IMR-90 (cell line): ENCODE results near the gene SRPRA. TPM values are rescaled to one million over a fixed set of nuclear protein-coding genes. Genes with fewer than 3 reads are reported as not detected.

Source experiments
- ATAC-seq: fragments of 200-7000 bp; cut with Tn5 transposase; 2 replicates; pipeline ENCODE4 v1.9.1; 2020; ENCODE audit warnings: low read depth, mild to moderate bottlenecking, moderate library complexity
- BruUV-seq: library from RNA; stranded (reverse); fragments of 400-500 nt; replicated peaks from 2 replicates; lab custom pipeline; 2021; lab: Mats Ljungman, UMichigan
- CTCF ChIA-PET: fragments of 300-600 bp; formaldehyde crosslinking; extraction: SDS; loops from one replicate; lab custom pipeline; 2021; ENCODE audit warnings: antibody characterized with exemption; lab: Yijun Ruan, JAX
- POLR2A ChIA-PET: fragments of 300-600 bp; sonication (Branson Sonifier 250); formaldehyde crosslinking; loops from one replicate; lab custom pipeline; 2022; ENCODE audit warnings: antibody characterized with exemption; ENCODE audit not compliant: unreplicated experiment; lab: Charles Lee
- DNase-seq: peaks from one replicate; pipeline ENCODE4 v3.0.0; 2013
- H2AFZ ChIP-seq: replicated peaks from 2 replicates; pipeline ENCODE3; 2013; ENCODE audit warnings: low read length, mild to moderate bottlenecking; ENCODE audit not compliant: poor library complexity
- H2AK5ac ChIP-seq: 2 replicates; pipeline ENCODE4 v1.6.1; 2013; ENCODE audit warnings: low read depth, low read length, inconsistent platforms
- H2AK9ac ChIP-seq: replicated peaks from 2 replicates; pipeline ENCODE3; 2013; ENCODE audit warnings: mild to moderate bottlenecking, low read depth, low read length, moderate library complexity; ENCODE audit not compliant: poor library complexity
- H2BK120ac ChIP-seq: 2 replicates; pipeline ENCODE4 v1.6.1; 2013; ENCODE audit warnings: low read depth, low read length, inconsistent platforms
- H2BK15ac ChIP-seq: 3 replicates; pipeline ENCODE4 v1.6.1; 2013; ENCODE audit warnings: low read depth, low read length, inconsistent platforms
- H2BK20ac ChIP-seq: 2 replicates; pipeline ENCODE4 v1.6.1; 2013; ENCODE audit warnings: low read depth, mild to moderate bottlenecking, inconsistent platforms, low read length, moderate library complexity
- H2BK5ac ChIP-seq: 2 replicates; pipeline ENCODE4 v1.6.1; 2013; ENCODE audit warnings: mild to moderate bottlenecking, low read depth, low read length, inconsistent platforms; ENCODE audit not compliant: poor library complexity, severe bottlenecking
- H3K14ac ChIP-seq: replicated peaks from 2 replicates; pipeline ENCODE4 v1.6.1; 2013; ENCODE audit warnings: low read depth, low read length, inconsistent platforms
- H3K18ac ChIP-seq: 2 replicates; pipeline ENCODE4 v1.6.1; 2013; ENCODE audit warnings: low read depth, low read length, control low read depth
- H3K23ac ChIP-seq: 2 replicates; pipeline ENCODE4 v1.6.1; 2013; ENCODE audit warnings: low read depth, low read length, inconsistent platforms
- H3K27ac ChIP-seq: 2 replicates; pipeline ENCODE4 v1.5.1; 2013; ENCODE audit warnings: mild to moderate bottlenecking, control low read depth, low read length; ENCODE audit not compliant: insufficient read depth
- H3K27me3 ChIP-seq: 2 replicates; pipeline ENCODE4 v1.6.1; 2013; ENCODE audit warnings: low read length; ENCODE audit not compliant: control insufficient read depth, insufficient read depth
- H3K36me3 ChIP-seq: 2 replicates; pipeline ENCODE4 v1.6.1; 2013; ENCODE audit warnings: low read length, mixed read lengths; ENCODE audit not compliant: control insufficient read depth, insufficient read depth
- H3K4ac ChIP-seq: 2 replicates; pipeline ENCODE4 v1.6.1; 2013; ENCODE audit warnings: low read depth, low read length, inconsistent platforms
- H3K4me1 ChIP-seq: 2 replicates; pipeline ENCODE4 v1.6.1; 2013; ENCODE audit warnings: low read length, mixed read lengths; ENCODE audit not compliant: control insufficient read depth, insufficient read depth
- H3K4me2 ChIP-seq: 2 replicates; pipeline ENCODE4 v1.6.1; 2013; ENCODE audit warnings: low read depth, mild to moderate bottlenecking, control low read depth, low read length, moderate library complexity
- H3K4me3 ChIP-seq: 2 replicates; pipeline ENCODE4 v1.5.1; 2013; ENCODE audit warnings: low read depth, mild to moderate bottlenecking, control low read depth, low read length, moderate library complexity; ENCODE audit not compliant: insufficient read depth
- H3K56ac ChIP-seq: 2 replicates; pipeline ENCODE4 v1.6.1; 2013; ENCODE audit warnings: low read length, inconsistent platforms; ENCODE audit not compliant: insufficient read depth; ENCODE audit errors: extremely low read depth
- H3K79me1 ChIP-seq, 2 experiments: 2 replicates each; pipeline ENCODE4 v1.6.1; 2013; ENCODE audit warnings: low read length in 2 of 2, inconsistent platforms in 1 of 2, low read depth in 1 of 2
- H3K9ac ChIP-seq: 2 replicates; pipeline ENCODE4 v1.6.1; 2013; ENCODE audit warnings: low read depth, low read length, control low read depth
- H3K9me1 ChIP-seq: 2 replicates; pipeline ENCODE4 v1.6.1; 2013; ENCODE audit warnings: low read length, inconsistent platforms; ENCODE audit not compliant: insufficient read depth
- H3K9me3 ChIP-seq: 2 replicates; pipeline ENCODE4 v1.6.1; 2013; ENCODE audit warnings: low read length; ENCODE audit not compliant: control insufficient read depth, insufficient read depth
- H4K20me1 ChIP-seq: 2 replicates; pipeline ENCODE4 v1.6.1; 2013; ENCODE audit warnings: low read length, inconsistent platforms; ENCODE audit not compliant: insufficient read depth
- H4K5ac ChIP-seq: 2 replicates; pipeline ENCODE4 v1.6.1; 2013; ENCODE audit warnings: mild to moderate bottlenecking, low read depth, low read length, control low read depth
- H4K8ac ChIP-seq, 2 experiments: 2 replicates each; pipeline ENCODE4 v1.6.1; 2013; ENCODE audit warnings: low read depth in 2 of 2, low read length in 2 of 2, control low read depth in 1 of 2, inconsistent platforms in 1 of 2
- H4K91ac ChIP-seq: 2 replicates; pipeline ENCODE4 v1.6.1; 2013; ENCODE audit warnings: low read depth, low read length, inconsistent platforms; ENCODE audit not compliant: insufficient read depth
- CHD1 ChIP-seq: IDR thresholded peaks from 2 replicates; pipeline ENCODE4 v1.6.1; 2012; ENCODE audit warnings: low read depth, low read length, improper control_type of control experiment
- MAFK ChIP-seq: IDR thresholded peaks from 2 replicates; pipeline ENCODE4 v1.6.1; 2012; ENCODE audit warnings: low read depth, low read length, improper control_type of control experiment
- RCOR1 ChIP-seq: IDR thresholded peaks from 2 replicates; pipeline ENCODE4 v1.6.1; 2012; ENCODE audit warnings: mild to moderate bottlenecking, low read length, improper control_type of control experiment; ENCODE audit not compliant: insufficient replicate concordance
- WGBS, 2 experiments: methylation state at CpG; one replicate each; pipeline versions ENCODE4 v1.1.5 to v1.1.7; 2013; ENCODE audit warnings: missing lambda C conversion rate in 2 of 2; ENCODE audit not compliant: insufficient read length in 1 of 2; ENCODE audit errors: extremely low coverage in 2 of 2; 5-methylcytosine and 5-hydroxymethylcytosine counted together
- dilution Hi-C: fragments of 300-500 bp; cut with HindIII; formaldehyde crosslinking; loops from one replicate; pipeline ENCODE4 v1.14.3; 2018; ENCODE audit warnings: low sequenced_read_pairs; ENCODE audit not compliant: unreplicated experiment
- in situ Hi-C: fragments of 300-500 bp; cut with MboI; formaldehyde crosslinking; loops from 3 replicates; pipeline ENCODE4 v1.14.3; 2019; ENCODE audit warnings: low sequenced_read_pairs, inconsistent platforms, mixed read lengths
- intact Hi-C: fragments of 100-400 bp; cut with micrococcal nuclease; formaldehyde crosslinking; loops from 2 replicates; pipeline ENCODE4 v1.10.0; 2022
- polyA plus RNA-seq, 3 experiments: library from polyadenylated mRNA; depleted of rRNA; stranded (reverse); fragments of >200 nt; gene quantifications; 2 replicates each; pipeline ENCODE4 v1.2.3, GENCODE V29; 2012; ENCODE audit warnings: low replicate concordance in 1 of 3
- total RNA-seq: library from RNA; depleted of rRNA; stranded (reverse); fragments of >200 nt; gene quantifications from 2 replicates; pipeline ENCODE4 v1.2.3, GENCODE V29; 2012

The SRPRA gene
- total and polyA plus RNA-seq, 2 of the 4 experiments (the other 2 are of a cell fraction) = 108 to 131 TPM

- 70% methylated on average over 2 of the region's 6 CpGs; no CpG with 5 or more reads in 1 of the 2 experiments for WGBS, 2 experiments
- POLR2A ChIA-PET = interaction anchor here (0.6 kb wide), 1 partner anchor 68 kb away, joined by 3 read pairs; no protein-coding TSS in a partner anchor
- BruUV-seq = no TSS peak
These were observed 12.6 kb upstream of the SRPRA start for GRCh38 chr11:126281245-126281644.

More at GRCh38 chr11:126281245-126281644, 12.6 kb upstream of the SRPRA start:
- peaks cover 4 to 27% of the 10 kb centered on the region in 2 experiments; a peak in 3 of 4 replicates for H3K79me1 ChIP-seq
- no peak overlapping the region for H3K56ac ChIP-seq
- H3K4me3 ChIP-seq = no peak overlapping the region
- H3K4me1 ChIP-seq = peaks cover 3% of the 10 kb centered on the region; the same call in 1 of the 2 replicates
- peaks cover 5% of the 10 kb centered on the region; the same call in 1 of the 2 replicates for H3K9me1 ChIP-seq
- H3K4ac ChIP-seq = no peak overlapping the region
- no peak overlapping the region for H2AK9ac ChIP-seq
- H4K91ac ChIP-seq = no peak overlapping the region
- H3K23ac ChIP-seq = no peak overlapping the region
- H3K4me2 ChIP-seq = no peak overlapping the region
- H2BK5ac ChIP-seq = no peak overlapping the region
- no peak overlapping the region for H3K18ac ChIP-seq
- no peak overlapping the region for H3K27ac ChIP-seq
- DNase-seq (no peak), ATAC-seq (no peak)
- CTCF ChIA-PET = interaction anchor here (0.7 kb wide), 1 partner anchor 1347 kb away, joined by 3 read pairs; no protein-coding TSS in a partner anchor
- no peak overlapping the region for H4K8ac ChIP-seq
- no peaks in the 10 kb centered on the region for H3K9me3 ChIP-seq
- TF ChIP-seq CHD1 (no peak), RCOR1 (no peak), MAFK (no peak)
- peaks cover 12% of the 10 kb centered on the region for H3K36me3 ChIP-seq
- no peaks in the 10 kb centered on the region for H4K20me1 ChIP-seq
- H3K9ac ChIP-seq = no peak overlapping the region
- H2AFZ ChIP-seq = no peak overlapping the region
- no peak overlapping the region for H2BK120ac ChIP-seq
- no peak overlapping the region for H2BK20ac ChIP-seq
- H2BK15ac ChIP-seq = no peak overlapping the region
- intact Hi-C loops (no loop called here), dilution Hi-C loops (no loop called here), in situ Hi-C loops (no loop called here)
- no peaks in the 10 kb centered on the region for H3K27me3 ChIP-seq
- no peak overlapping the region for H3K14ac ChIP-seq
- H4K5ac ChIP-seq = no peak overlapping the region
- H2AK5ac ChIP-seq = no peak overlapping the region
